Measurements from ENCODE around the gene UBE3D.

DNA sequence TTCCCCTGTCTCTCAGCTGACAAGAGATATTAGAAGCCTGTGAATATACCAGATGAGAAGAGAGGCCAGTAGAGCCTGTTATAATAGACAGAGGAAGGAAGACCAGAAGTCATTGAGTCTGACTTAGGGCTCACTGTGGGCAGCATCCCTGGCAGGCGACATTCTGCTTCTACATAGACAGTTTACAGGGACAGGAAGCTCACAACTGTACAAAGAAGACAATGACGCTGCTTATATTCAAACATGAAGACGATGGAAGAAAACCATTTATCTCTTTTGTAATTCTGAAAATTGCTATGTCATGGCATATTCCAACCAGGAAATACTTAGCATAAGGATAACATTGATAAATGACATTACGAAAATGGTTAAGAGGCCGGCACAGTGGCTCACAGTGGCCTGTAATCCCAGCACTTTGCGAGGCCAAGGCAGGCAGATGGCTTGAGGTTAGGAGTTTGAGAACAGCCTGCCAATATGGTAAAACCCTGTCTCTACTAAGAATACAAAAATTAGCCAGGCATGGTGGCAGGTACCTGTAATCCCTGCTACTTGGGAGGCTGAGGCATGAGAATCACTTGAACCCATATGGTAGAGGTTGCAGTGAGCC, 170.9 kb downstream of the UBE3D start:
- TF ChIP-seq CTCF (tag by site-specific recombination; IDR thresholded peaks at IDR 0.05) (no peak), ZNF10 (tag by site-specific recombination; IDR thresholded peaks at IDR 0.05) (no peak), ZNF792 (tag by site-specific recombination; IDR thresholded peaks at IDR 0.05) (no peak), ZNF2 (tag by site-specific recombination; IDR thresholded peaks at IDR 0.05) (no peak), PRDM10 (tag by site-specific recombination; IDR thresholded peaks at IDR 0.05) (no peak), ZNF404 (tag by site-specific recombination; IDR thresholded peaks at IDR 0.05) (no peak), ZNF416 (tag by site-specific recombination; IDR thresholded peaks at IDR 0.05) (no peak), ZNF138 (tag by site-specific recombination; IDR thresholded peaks at IDR 0.05; ENCODE audit: borderline replicate concordance) (no peak)

Measured in HEK293 (cell line).